ENCODE data around the gene SGMS1. TPM values are rescaled to one million over a fixed set of nuclear protein-coding genes. Genes with fewer than 3 reads are reported as not detected.

SGMS1 gene
- total RNA-seq, 1 donor from 2014 or later = 25.6 TPM

- Histone ChIP-seq H3K9me3 (ENCODE audit: insufficient read depth, low read depth, low read length) (no peaks in the 10 kb centered on the region), H3K79me2 (ENCODE audit: insufficient read depth, low read length) (no peaks in the 10 kb centered on the region), H3K36me3 (ENCODE audit: insufficient read depth, low read length) (no peaks in the 10 kb centered on the region), H2AFZ (ENCODE audit: low read depth, low read length) (no peak overlapping the region), H3K27me3 (ENCODE audit: insufficient read depth, low read length) (no peaks in the 10 kb centered on the region), H3K4me3 (ENCODE audit: insufficient read depth, low read depth, low read length) (no peak overlapping the region), H3K9ac (ENCODE audit: low read length) (no peak overlapping the region), H3K4me1 (ENCODE audit: insufficient read depth, low read length) (no peaks in the 10 kb centered on the region), H3K4me2 (ENCODE audit: low read length) (no peak overlapping the region), H3K27ac (ENCODE audit: low read depth, low read length) (no peak overlapping the region), H4K20me1 (ENCODE audit: insufficient read depth, low read length) (peaks cover 16% of the 10 kb centered on the region)
- Mint-ChIP-seq H3K9me3 (ENCODE audit: unreplicated experiment) (no peaks in the 10 kb centered on the region), H3K27me3 (ENCODE audit: low read depth, unreplicated experiment) (no peaks in the 10 kb centered on the region), H3K4me3 (ENCODE audit: unreplicated experiment) (no peak overlapping the region), H3K27ac (ENCODE audit: unreplicated experiment) (no peak overlapping the region), H3K4me1 (ENCODE audit: low read depth, unreplicated experiment) (peaks cover 10% of the 10 kb centered on the region), H3K36me3 (ENCODE audit: low read depth, unreplicated experiment) (no peaks in the 10 kb centered on the region)
- TF ChIP-seq EZH2 (IDR thresholded peaks at IDR 0.05; ENCODE audit: insufficient read depth, low read length) = no peak
- TF ChIP-seq CTCF (IDR thresholded peaks at IDR 0.05; ENCODE audit: insufficient read depth, low read depth, low read length) = no peak
- DNase-seq (ENCODE audit: low read depth) (no peak), FAIRE-seq (no peak)
These were observed 108.8 kb downstream of the SGMS1 start for GRCh38 chr10:50514995-50515394.

GRCh38 chr10:50513956-50514355 is 109.8 kb downstream of the SGMS1 start:
- Histone ChIP-seq H4K20me1 (ENCODE audit: insufficient read depth, low read length) (peaks cover 16% of the 10 kb centered on the region), H3K36me3 (ENCODE audit: insufficient read depth, low read length) (no peaks in the 10 kb centered on the region), H3K4me2 (ENCODE audit: low read length) (no peak overlapping the region), H3K27ac (ENCODE audit: low read depth, low read length) (no peak overlapping the region), H3K4me3 (ENCODE audit: insufficient read depth, low read depth, low read length) (no peak overlapping the region), H3K79me2 (ENCODE audit: insufficient read depth, low read length) (no peaks in the 10 kb centered on the region), H3K9ac (ENCODE audit: low read length) (no peak overlapping the region), H3K27me3 (ENCODE audit: insufficient read depth, low read length) (no peaks in the 10 kb centered on the region), H3K4me1 (ENCODE audit: insufficient read depth, low read length) (no peaks in the 10 kb centered on the region), H2AFZ (ENCODE audit: low read depth, low read length) (no peak overlapping the region), H3K9me3 (ENCODE audit: insufficient read depth, low read depth, low read length) (no peaks in the 10 kb centered on the region)
- Mint-ChIP-seq H3K27me3 (ENCODE audit: low read depth, unreplicated experiment) (no peaks in the 10 kb centered on the region), H3K36me3 (ENCODE audit: low read depth, unreplicated experiment) (no peaks in the 10 kb centered on the region), H3K4me3 (ENCODE audit: unreplicated experiment) (no peak overlapping the region), H3K9me3 (ENCODE audit: unreplicated experiment) (no peaks in the 10 kb centered on the region), H3K27ac (ENCODE audit: unreplicated experiment) (no peak overlapping the region), H3K4me1 (ENCODE audit: low read depth, unreplicated experiment) (peaks cover 10% of the 10 kb centered on the region)
- FAIRE-seq = no peak
- DNase-seq (ENCODE audit: low read depth) = no peak
- TF ChIP-seq CTCF (IDR thresholded peaks at IDR 0.05; ENCODE audit: insufficient read depth, low read depth, low read length) (no peak), EZH2 (IDR thresholded peaks at IDR 0.05; ENCODE audit: insufficient read depth, low read length) (no peak)

GRCh38 chr10:50512743-50513416 is 110.9 kb downstream of the SGMS1 start:
- no peak for FAIRE-seq
- no peak overlapping the region for H3K27ac Mint-ChIP-seq (ENCODE audit: unreplicated experiment)
- no peaks in the 10 kb centered on the region for H3K9me3 Mint-ChIP-seq (ENCODE audit: unreplicated experiment)

More at GRCh38 chr10:50512743-50513416, 110.9 kb downstream of the SGMS1 start:
- Mint-ChIP-seq H3K36me3 (ENCODE audit: low read depth, unreplicated experiment) (no peaks in the 10 kb centered on the region), H3K4me3 (ENCODE audit: unreplicated experiment) (no peak overlapping the region), H3K27me3 (ENCODE audit: low read depth, unreplicated experiment) (no peaks in the 10 kb centered on the region), H3K4me1 (ENCODE audit: low read depth, unreplicated experiment) (peaks cover 13% of the 10 kb centered on the region)
- TF ChIP-seq EZH2 (IDR thresholded peaks at IDR 0.05; ENCODE audit: insufficient read depth, low read length) (no peak), CTCF (IDR thresholded peaks at IDR 0.05; ENCODE audit: insufficient read depth, low read depth, low read length) (no peak)
- Histone ChIP-seq H3K4me2 (ENCODE audit: low read length) (no peak overlapping the region), H4K20me1 (ENCODE audit: insufficient read depth, low read length) (peaks cover 16% of the 10 kb centered on the region), H3K9me3 (ENCODE audit: insufficient read depth, low read depth, low read length) (no peaks in the 10 kb centered on the region), H3K27me3 (ENCODE audit: insufficient read depth, low read length) (no peaks in the 10 kb centered on the region), H3K79me2 (ENCODE audit: insufficient read depth, low read length) (no peaks in the 10 kb centered on the region), H2AFZ (ENCODE audit: low read depth, low read length) (no peak overlapping the region), H3K36me3 (ENCODE audit: insufficient read depth, low read length) (no peaks in the 10 kb centered on the region), H3K4me3 (ENCODE audit: insufficient read depth, low read depth, low read length) (no peak overlapping the region), H3K27ac (ENCODE audit: low read depth, low read length) (no peak overlapping the region), H3K4me1 (ENCODE audit: insufficient read depth, low read length) (no peaks in the 10 kb centered on the region), H3K9ac (ENCODE audit: low read length) (no peak overlapping the region)
- DNase-seq (ENCODE audit: low read depth) = no peak
